Measurements from ENCODE around the gene MYRFL. TPM values are rescaled to one million over a fixed set of nuclear protein-coding genes. Genes with fewer than 3 reads are reported as not detected.

MYRFL gene
- total RNA-seq, 2 experiments from 2014 or later: not detected

DNA sequence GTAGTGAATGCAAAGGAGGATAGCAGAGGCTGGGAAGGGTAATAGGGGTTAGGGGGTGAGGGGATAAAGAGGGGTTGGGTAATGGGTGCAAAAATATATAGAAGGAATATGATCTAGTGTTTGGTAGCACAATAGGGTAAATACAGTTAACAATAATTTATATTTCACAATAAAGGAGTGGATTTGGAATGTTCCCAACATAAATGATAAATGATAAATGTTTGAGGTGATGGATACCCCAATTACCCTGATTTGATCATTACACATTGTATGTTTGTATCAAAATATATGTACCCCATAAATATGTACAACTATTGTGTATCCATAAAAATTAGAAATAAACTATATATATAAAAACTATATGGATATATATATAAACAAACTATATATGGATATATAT, 999 bp upstream of the MYRFL start:
- intact Hi-C loops (cut with DNase I, micrococcal nuclease): no loop called here
- Mint-ChIP-seq H3K4me1 (no peaks in the 10 kb centered on the region), H3K36me3 (ENCODE audit: low read depth) (no peaks in the 10 kb centered on the region), H3K9me3 (ENCODE audit: low read depth) (no peaks in the 10 kb centered on the region), H3K27ac (no peak overlapping the region), H3K4me3 (no peak overlapping the region), H3K27me3 (peaks cover 8% of the 10 kb centered on the region)
- no peak for DNase-seq
- ATAC-seq: no peak
- POLR2A ChIA-PET: no interaction called here
- CTCF ChIA-PET: no interaction called here

DNA sequence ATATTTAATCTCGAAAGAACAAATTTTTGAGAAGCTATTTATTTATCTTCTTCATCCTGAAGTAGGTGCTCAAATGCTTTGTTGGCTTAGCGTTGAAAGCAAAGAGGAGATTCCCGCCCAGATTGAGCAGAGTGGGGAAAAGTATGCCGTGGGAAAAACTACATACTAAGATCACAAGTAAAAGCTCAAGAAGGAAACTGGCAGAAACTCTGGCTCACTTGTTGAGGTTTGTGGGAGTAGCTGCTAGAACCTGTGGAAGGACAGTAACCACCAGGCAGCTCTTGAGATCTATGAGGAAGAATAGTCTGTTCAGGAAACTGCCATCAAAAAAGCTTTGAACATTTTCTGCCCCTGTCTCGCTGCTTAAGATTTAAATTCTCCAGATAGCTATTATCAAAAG, 3.9 kb downstream of the MYRFL start:
- Mint-ChIP-seq H3K9me3 (ENCODE audit: low read depth) (no peaks in the 10 kb centered on the region), H3K4me1 (no peaks in the 10 kb centered on the region), H3K27me3 (peaks cover 22% of the 10 kb centered on the region), H3K27ac (no peak overlapping the region), H3K4me3 (no peak overlapping the region), H3K36me3 (ENCODE audit: low read depth) (no peaks in the 10 kb centered on the region)
- ChIA-PET POLR2A (no interaction called here), CTCF (interaction anchor here (1.2 kb wide), 1 partner anchor 189 kb away, joined by 3 read pairs; no protein-coding TSS in a partner anchor)
- ATAC-seq: no peak
- no peak for DNase-seq
- intact Hi-C loops (cut with DNase I, micrococcal nuclease): no loop called here

- DNase-seq (no peak), ATAC-seq (no peak)
- H3K4me1 Mint-ChIP-seq: no peaks in the 10 kb centered on the region
- CTCF ChIA-PET: interaction anchor here (0.7 kb wide), 1 partner anchor 140 kb away, joined by 4 read pairs; no protein-coding TSS in a partner anchor
- H3K27ac Mint-ChIP-seq: no peak overlapping the region
- no peaks in the 10 kb centered on the region for H3K9me3 Mint-ChIP-seq (ENCODE audit: low read depth)
- no peaks in the 10 kb centered on the region for H3K36me3 Mint-ChIP-seq (ENCODE audit: low read depth)
- H3K27me3 Mint-ChIP-seq: peaks cover 14% of the 10 kb centered on the region
- no peak overlapping the region for H3K4me3 Mint-ChIP-seq
- intact Hi-C loops (cut with DNase I, micrococcal nuclease): no loop called here
- POLR2A ChIA-PET: no interaction called here
Measured at GRCh38 chr12:69833696-69834095, 8.7 kb downstream of the MYRFL start.

- intact Hi-C loops (cut with DNase I, micrococcal nuclease): no loop called here
- Mint-ChIP-seq H3K36me3 (ENCODE audit: low read depth) (no peaks in the 10 kb centered on the region), H3K4me3 (no peak overlapping the region), H3K27me3 (peaks cover 14% of the 10 kb centered on the region), H3K9me3 (ENCODE audit: low read depth) (no peaks in the 10 kb centered on the region), H3K27ac (no peak overlapping the region), H3K4me1 (no peaks in the 10 kb centered on the region)
- DNase-seq: no peak
- no peak for ATAC-seq
- ChIA-PET POLR2A (no interaction called here), CTCF (interaction anchor here (0.7 to 1.1 kb wide), 2 partner anchors 46 to 140 kb away, joined by 3 to 4 read pairs; no protein-coding TSS in a partner anchor)
Measured at GRCh38 chr12:69834147-69834546, 9.1 kb downstream of the MYRFL start.

GRCh38 chr12:69834576-69834975, 9.5 kb downstream of the MYRFL start:
- H3K9me3 Mint-ChIP-seq (ENCODE audit: low read depth): no peaks in the 10 kb centered on the region
- ATAC-seq (no peak), DNase-seq (no peak)
- ChIA-PET CTCF (interaction anchor here (1.1 kb wide), 1 partner anchor 45 kb away, joined by 3 read pairs; no protein-coding TSS in a partner anchor), POLR2A (no interaction called here)
- no peaks in the 10 kb centered on the region for H3K4me1 Mint-ChIP-seq
- no peak overlapping the region for H3K27ac Mint-ChIP-seq
- intact Hi-C loops (cut with DNase I, micrococcal nuclease): no loop called here
- no peaks in the 10 kb centered on the region for H3K36me3 Mint-ChIP-seq (ENCODE audit: low read depth)
- H3K4me3 Mint-ChIP-seq: no peak overlapping the region
- peaks cover 12% of the 10 kb centered on the region for H3K27me3 Mint-ChIP-seq

DNA sequence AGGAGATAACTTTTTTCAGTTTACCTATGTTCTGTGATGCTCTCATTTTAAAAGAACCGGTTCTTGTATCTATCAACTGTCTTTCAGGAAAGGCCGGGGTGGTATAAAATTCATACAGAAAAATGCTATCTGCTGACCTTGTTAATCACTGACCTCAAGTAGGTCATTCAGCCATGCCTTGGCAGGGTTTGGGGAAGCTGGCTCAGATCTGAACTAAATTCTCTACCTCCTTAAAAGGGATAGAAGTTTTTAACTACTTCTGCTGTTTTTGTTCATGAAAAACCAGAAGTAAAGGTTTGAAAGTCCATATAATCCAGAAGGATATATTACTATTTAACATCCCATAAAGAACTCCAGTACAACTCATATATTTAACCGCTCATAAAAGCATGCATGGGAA, 10.1 kb downstream of the MYRFL start:
- CTCF ChIA-PET: interaction anchor here (0.6 to 1.1 kb wide), 2 partner anchors 45 to 67 kb away, joined by 3 read pairs; no protein-coding TSS in a partner anchor
- intact Hi-C loops (cut with DNase I, micrococcal nuclease): no loop called here
- DNase-seq (no peak), ATAC-seq (no peak)
- POLR2A ChIA-PET: no interaction called here
- Mint-ChIP-seq H3K4me3 (no peak overlapping the region), H3K9me3 (ENCODE audit: low read depth) (no peaks in the 10 kb centered on the region), H3K4me1 (no peaks in the 10 kb centered on the region), H3K27me3 (peaks cover 10% of the 10 kb centered on the region), H3K36me3 (ENCODE audit: low read depth) (no peaks in the 10 kb centered on the region), H3K27ac (no peak overlapping the region)

GRCh38 chr12:69836015-69836414, 11.0 kb downstream of the MYRFL start:
- Mint-ChIP-seq H3K27ac (no peak overlapping the region), H3K9me3 (ENCODE audit: low read depth) (no peaks in the 10 kb centered on the region), H3K4me1 (no peaks in the 10 kb centered on the region), H3K27me3 (peaks cover 13% of the 10 kb centered on the region), H3K36me3 (ENCODE audit: low read depth) (no peaks in the 10 kb centered on the region), H3K4me3 (no peak overlapping the region)
- CTCF ChIA-PET: interaction anchor here (0.8 kb wide), 1 partner anchor 1620 kb away, joined by 3 read pairs; no protein-coding TSS in a partner anchor
- DNase-seq (no peak), ATAC-seq (no peak)
- POLR2A ChIA-PET: no interaction called here
- intact Hi-C loops (cut with DNase I, micrococcal nuclease): no loop called here

DNA sequence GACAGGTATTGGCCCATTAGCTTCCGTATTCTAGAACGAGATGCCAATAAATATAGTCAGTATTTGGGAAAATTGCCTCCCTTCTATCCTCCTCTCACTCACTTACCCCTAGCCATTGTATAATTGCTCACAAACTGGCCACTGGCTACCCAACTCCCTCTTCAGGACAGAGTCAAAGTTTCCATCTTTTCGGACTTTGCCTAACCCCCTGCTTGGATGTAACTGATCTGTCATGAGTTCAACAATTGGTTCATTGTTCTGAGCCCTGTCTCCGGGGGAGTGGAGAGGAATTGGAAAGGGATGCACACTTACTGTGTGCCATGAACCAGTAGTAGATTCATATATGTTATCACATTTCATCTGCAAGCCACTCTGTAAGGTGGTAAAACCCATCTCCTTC, 12.2 kb downstream of the MYRFL start:
- Mint-ChIP-seq H3K27ac (no peak overlapping the region), H3K9me3 (ENCODE audit: low read depth) (no peaks in the 10 kb centered on the region), H3K4me3 (no peak overlapping the region), H3K36me3 (ENCODE audit: low read depth) (no peaks in the 10 kb centered on the region), H3K4me1 (no peaks in the 10 kb centered on the region), H3K27me3 (peaks cover 11% of the 10 kb centered on the region)
- intact Hi-C loops (cut with DNase I, micrococcal nuclease): no loop called here
- ChIA-PET POLR2A (no interaction called here), CTCF (no interaction called here)
- ATAC-seq (no peak), DNase-seq (no peak)

GRCh38 chr12:69837657-69838415, 12.8 kb downstream of the MYRFL start:
- Mint-ChIP-seq H3K36me3 (ENCODE audit: low read depth) (no peaks in the 10 kb centered on the region), H3K4me3 (no peak overlapping the region), H3K27me3 (peaks cover 7% of the 10 kb centered on the region), H3K9me3 (ENCODE audit: low read depth) (no peaks in the 10 kb centered on the region), H3K4me1 (no peaks in the 10 kb centered on the region), H3K27ac (no peak overlapping the region)
- intact Hi-C loops (cut with DNase I, micrococcal nuclease): no loop called here
- CTCF ChIA-PET: interaction anchor here (0.7 kb wide), 1 partner anchor 1403 kb away, joined by 6 read pairs; no protein-coding TSS in a partner anchor
- POLR2A ChIA-PET: no interaction called here
- ATAC-seq (no peak), DNase-seq (no peak)

- intact Hi-C loops (cut with DNase I, micrococcal nuclease): no loop called here
- CTCF ChIA-PET: interaction anchor here (0.7 to 0.9 kb wide), 2 partner anchors 58 to 1800 kb away, joined by 3 read pairs; no protein-coding TSS in a partner anchor
- ATAC-seq (no peak), DNase-seq (no peak)
- H3K27me3 Mint-ChIP-seq: peaks cover 7% of the 10 kb centered on the region
- no peaks in the 10 kb centered on the region for H3K9me3 Mint-ChIP-seq (ENCODE audit: low read depth)
- H3K27ac Mint-ChIP-seq: no peak overlapping the region
- no peak overlapping the region for H3K4me3 Mint-ChIP-seq
- H3K36me3 Mint-ChIP-seq (ENCODE audit: low read depth): no peaks in the 10 kb centered on the region
- POLR2A ChIA-PET: no interaction called here
- H3K4me1 Mint-ChIP-seq: no peaks in the 10 kb centered on the region
Measured at GRCh38 chr12:69840727-69841126, 15.7 kb downstream of the MYRFL start.

DNA sequence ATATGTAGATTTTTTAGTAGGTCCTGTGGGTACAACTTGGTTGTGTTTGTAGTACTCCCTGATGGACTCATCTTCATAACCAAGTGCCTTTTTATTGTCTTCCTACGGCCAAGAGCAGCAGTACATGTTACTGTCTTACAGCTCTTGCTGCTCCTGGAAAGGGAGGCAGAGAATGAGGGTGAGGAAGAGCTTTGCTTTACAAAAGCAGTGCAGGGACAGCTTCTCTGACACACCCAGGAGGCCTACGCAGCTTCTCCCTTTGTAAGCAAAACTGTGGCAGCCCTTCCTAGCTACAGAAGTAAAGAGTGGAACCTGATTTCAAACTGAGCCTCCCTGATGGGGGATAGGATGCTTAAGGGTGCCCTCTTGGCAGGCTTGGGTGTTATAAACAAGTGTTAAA, 18.6 kb downstream of the MYRFL start:
- CTCF ChIA-PET: interaction anchor here (0.7 kb wide), 2 partner anchors 855 to 1730 kb away, joined by 3 read pairs; no protein-coding TSS in a partner anchor
- Mint-ChIP-seq H3K4me3 (no peak overlapping the region), H3K27ac (no peak overlapping the region), H3K27me3 (peaks cover 7% of the 10 kb centered on the region), H3K36me3 (ENCODE audit: low read depth) (no peaks in the 10 kb centered on the region), H3K4me1 (no peaks in the 10 kb centered on the region), H3K9me3 (ENCODE audit: low read depth) (no peaks in the 10 kb centered on the region)
- intact Hi-C loops (cut with DNase I, micrococcal nuclease): no loop called here
- POLR2A ChIA-PET: no interaction called here
- DNase-seq (no peak), ATAC-seq (no peak)

DNA sequence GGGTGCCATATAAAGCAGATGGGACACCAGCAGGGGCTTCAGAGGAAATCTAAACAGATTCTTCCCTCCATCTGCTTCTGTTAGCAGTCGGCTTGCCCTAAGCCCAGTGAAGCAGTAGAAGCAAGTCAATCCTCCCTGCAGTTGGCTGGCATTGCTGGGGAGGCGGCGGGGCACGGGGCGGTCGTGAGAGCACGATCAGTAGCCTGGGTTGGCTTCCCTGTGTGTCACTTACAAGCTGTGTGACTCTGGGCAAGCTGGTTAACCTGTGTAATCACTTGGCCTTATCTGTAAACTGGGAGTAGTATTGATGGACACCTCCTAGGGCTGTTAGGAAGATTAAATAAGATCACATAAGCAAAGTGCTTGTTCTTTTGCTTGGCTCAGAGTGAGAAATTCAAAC, 19.4 kb downstream of the MYRFL start:
- no peak for DNase-seq
- POLR2A ChIA-PET: interaction anchor here (0.6 kb wide), 1 partner anchor 889 kb away, joined by 3 read pairs; no protein-coding TSS in a partner anchor
- CTCF ChIA-PET: no interaction called here
- no peak for ATAC-seq
- Mint-ChIP-seq H3K27me3 (peaks cover 7% of the 10 kb centered on the region), H3K4me1 (no peaks in the 10 kb centered on the region), H3K36me3 (ENCODE audit: low read depth) (no peaks in the 10 kb centered on the region), H3K9me3 (ENCODE audit: low read depth) (no peaks in the 10 kb centered on the region), H3K4me3 (no peak overlapping the region), H3K27ac (no peak overlapping the region)
- intact Hi-C loops (cut with DNase I, micrococcal nuclease): no loop called here

Data from activated CD4-positive, alpha-beta T cell treated with anti-CD3 and anti-CD28 coated beads for 36 hours (primary cell).